HG03342 (cell line): Measurements from ENCODE around the gene CYP20A1.
A peak's percentile ranks its signal among the peaks of the same experiment; 100 is the strongest.
"Not testable (repeated sequence)": the region's sequence is repeated elsewhere in the genome, so short reads cannot be mapped to it uniquely, and the experiment has no call there.

Source experiments
- ATAC-seq: cut with Tn5 transposase; IDR thresholded peaks from one replicate; pipeline ENCODE4 v1.9.1; 2021; ENCODE audit warnings: mild to moderate bottlenecking, moderate library complexity; ENCODE audit not compliant: unreplicated experiment

Gene CYP20A1

GRCh38 chr2:203238704-203239526 lies at the start of gene CYP20A1:
Gene CYP20A1 (plus strand): TSS chr2:203239018. CDS start chr2:203239063, 45 bp downstream.
- ATAC-seq = peak; percentile 84

- ATAC-seq = not testable (repeated sequence)
Observed at GRCh38 chr2:203190547-203190946, 48.3 kb upstream of the CYP20A1 start.

GRCh38 chr2:203191026-203191425 lies 47.8 kb upstream of the CYP20A1 start:
- not testable (repeated sequence) for ATAC-seq

GRCh38 chr2:203191961-203192360 lies 46.9 kb upstream of the CYP20A1 start:
- ATAC-seq = no peak

GRCh38 chr2:203195331-203196036 lies 43.3 kb upstream of the CYP20A1 start:
- ATAC-seq = no peak

- no peak for ATAC-seq
Observed at GRCh38 chr2:203200866-203201265, 38.0 kb upstream of the CYP20A1 start.

GRCh38 chr2:203201426-203201825 lies 37.4 kb upstream of the CYP20A1 start:
- no peak for ATAC-seq

GRCh38 chr2:203209538-203209937 lies 29.3 kb upstream of the CYP20A1 start:
- ATAC-seq = no peak

GRCh38 chr2:203225423-203226039 lies 13.3 kb upstream of the CYP20A1 start:
- ATAC-seq = peak; percentile 80

GRCh38 chr2:203229674-203230073 lies 9.1 kb upstream of the CYP20A1 start:
- not testable (repeated sequence) for ATAC-seq

GRCh38 chr2:203237346-203238238 lies 1.2 kb upstream of the CYP20A1 start:
- no peak for ATAC-seq

GRCh38 chr2:203238292-203238703 lies 520 bp upstream of the CYP20A1 start:
- ATAC-seq = no peak

- no peak for ATAC-seq
Observed at GRCh38 chr2:203240491-203240890, 1.7 kb downstream of the CYP20A1 start.

- no peak for ATAC-seq
Observed at GRCh38 chr2:203242518-203242917, 3.7 kb downstream of the CYP20A1 start.

GRCh38 chr2:203246646-203247045 lies 7.8 kb downstream of the CYP20A1 start:
- no peak for ATAC-seq

- no peak for ATAC-seq
Observed at GRCh38 chr2:203252818-203253217, 14.0 kb downstream of the CYP20A1 start.

- ATAC-seq = not testable (repeated sequence)
Observed at GRCh38 chr2:203253422-203254095, 14.7 kb downstream of the CYP20A1 start.

GRCh38 chr2:203261326-203262159 lies 22.7 kb downstream of the CYP20A1 start:
- no peak for ATAC-seq

GRCh38 chr2:203279288-203279687 lies 40.5 kb downstream of the CYP20A1 start:
- no peak for ATAC-seq
